ENCODE measurements around the gene NKAPL. TPM values are rescaled to one million over a fixed set of nuclear protein-coding genes. Genes with fewer than 3 reads are reported as not detected.

Gene NKAPL
- total and polyA plus RNA-seq, 12 donors, result 0.37 to 3.4 (median 1.4) TPM; not detected in 1

- Histone ChIP-seq H3K4me3 (no peak overlapping the region), H3K4me1 (replicated peaks in 1 of 2) (no peaks in the 10 kb centered on the region), H3K36me3 (replicated peaks in 1 of 2) (peaks cover 0 to 5% of the 10 kb centered on the region in 2 donors), H3K27ac (no peak overlapping the region), H3K9me3 (replicated peaks in 1 of 3) (no peaks in the 10 kb centered on the region), H3K27me3 (no peaks in the 10 kb centered on the region)
- intact Hi-C loops (cut with DNase I), result no loop called here
- DNase-seq, result no peak
- WGBS, 4 donors, result 86 to 100% (median 94%) methylated on average over 1 of the region's 1 CpG
- TF ChIP-seq POLR2A (IDR thresholded peaks at IDR 0.05) (no peak), CTCF (IDR thresholded peaks at IDR 0.05) (no peak)
These were observed 19.5 kb upstream of the NKAPL start for GRCh38 chr6:28239636-28240035.

DNA sequence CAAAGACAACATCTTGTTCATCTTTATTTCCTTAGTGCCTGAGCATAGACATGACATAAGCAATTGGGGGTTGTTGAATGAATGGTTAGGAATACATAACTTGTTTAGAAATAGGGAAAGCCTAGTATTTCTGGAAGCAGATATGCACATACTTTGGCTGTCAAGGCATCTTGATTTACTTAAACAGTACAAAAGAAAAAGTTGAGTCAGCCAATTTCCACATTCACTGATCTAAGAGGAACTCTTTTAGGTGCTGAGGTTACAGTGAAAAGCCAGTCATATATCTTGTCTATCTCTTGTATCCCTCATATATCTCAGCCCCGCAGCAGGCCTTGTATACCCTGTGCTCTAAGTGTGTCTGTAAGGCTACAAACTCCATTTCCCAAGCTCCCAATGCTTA lies 18.6 kb upstream of the NKAPL start:
- H3K4me1 ChIP-seq (replicated peaks in 1 of 2), result no peaks in the 10 kb centered on the region
- 87 to 100% (median 92%) methylated on average over 1 of the region's 1 CpG for WGBS, 4 donors
- DNase-seq, result no peak
- no peaks in the 10 kb centered on the region for H3K27me3 ChIP-seq
- intact Hi-C loops (cut with DNase I), result no loop called here
- H3K9me3 ChIP-seq (replicated peaks in 1 of 3), result no peaks in the 10 kb centered on the region
- no peak overlapping the region for H3K4me3 ChIP-seq
- H3K27ac ChIP-seq, result no peak overlapping the region
- H3K36me3 ChIP-seq (replicated peaks in 1 of 2), result peaks cover 0 to 13% of the 10 kb centered on the region in 2 donors
- TF ChIP-seq CTCF (IDR thresholded peaks at IDR 0.05) (no peak), POLR2A (IDR thresholded peaks at IDR 0.05) (no peak)

DNA sequence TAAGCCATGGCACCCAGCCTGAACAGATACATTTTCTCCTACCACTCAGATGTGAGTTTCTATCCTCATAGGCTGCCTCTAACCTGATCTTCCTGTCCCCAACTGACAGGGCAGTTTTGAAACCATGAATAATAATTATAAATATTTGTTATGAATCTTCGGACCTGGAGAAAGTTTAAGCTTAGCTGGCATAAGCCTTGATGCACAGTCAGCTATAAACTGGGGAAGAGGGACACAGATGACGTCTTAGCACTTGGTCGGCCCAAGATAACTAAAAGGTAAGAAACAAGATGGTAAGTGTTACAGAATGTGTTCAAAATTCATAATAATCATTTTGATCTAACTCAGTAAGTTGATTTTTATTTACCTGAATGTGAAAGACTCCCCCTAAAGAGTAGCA lies 15.2 kb upstream of the NKAPL start:
- H3K4me3 ChIP-seq, result no peak overlapping the region
- H3K27ac ChIP-seq, result no peak overlapping the region
- intact Hi-C loops (cut with DNase I), result no loop called here
- WGBS, 4 donors, result 93 to 97% (median 95%) methylated on average over 3 of the region's 3 CpGs
- TF ChIP-seq POLR2A (IDR thresholded peaks at IDR 0.05), result no peak
- TF ChIP-seq CTCF (IDR thresholded peaks at IDR 0.05), result no peak
- no peaks in the 10 kb centered on the region for H3K27me3 ChIP-seq
- H3K36me3 ChIP-seq (replicated peaks in 1 of 2), result peaks cover 0 to 35% of the 10 kb centered on the region in 2 donors
- no peak for DNase-seq
- H3K9me3 ChIP-seq (replicated peaks in 1 of 3), result no peaks in the 10 kb centered on the region
- no peaks in the 10 kb centered on the region for H3K4me1 ChIP-seq (replicated peaks in 1 of 2)

DNA sequence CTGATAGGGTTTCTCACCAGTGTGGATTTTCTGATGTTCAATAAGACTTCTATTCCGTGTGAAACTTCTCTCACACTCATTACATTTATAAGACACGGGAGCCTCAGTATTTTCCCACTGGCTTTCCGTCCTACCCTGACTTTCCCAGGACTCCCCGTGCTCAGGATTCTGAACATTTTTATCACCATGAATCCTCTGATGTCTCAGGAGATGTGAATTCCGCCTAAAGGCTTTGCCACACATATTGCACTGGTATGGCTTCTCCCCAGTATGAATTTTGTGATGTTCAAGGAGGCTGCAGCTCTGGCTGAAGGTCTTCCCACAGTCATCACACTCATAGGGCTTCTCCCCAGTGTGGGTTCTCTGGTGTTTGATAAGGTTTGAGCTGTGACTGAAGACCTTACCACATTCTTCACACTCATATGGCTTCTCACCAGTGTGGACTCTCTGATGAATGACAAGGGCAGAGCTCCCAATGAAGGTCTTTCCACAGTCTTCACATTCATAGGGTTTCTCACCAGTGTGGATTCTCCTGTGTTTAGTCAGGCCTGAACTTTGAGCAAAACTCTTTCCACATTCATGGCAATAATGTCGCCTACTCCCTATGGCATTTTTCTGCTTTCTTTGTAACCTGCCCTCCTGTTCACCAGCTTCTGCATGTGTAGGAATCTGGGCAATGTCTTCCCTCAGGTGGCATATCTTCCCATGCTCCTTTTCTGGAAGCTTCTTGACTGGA lies 13.7 kb upstream of the NKAPL start:
- DNase-seq, result no peak
- Histone ChIP-seq H3K9me3 (replicated peaks in 1 of 3) (no peaks in the 10 kb centered on the region), H3K4me1 (replicated peaks in 1 of 2) (peaks cover 0 to 11% of the 10 kb centered on the region in 2 donors), H3K36me3 (replicated peaks in 1 of 2) (peaks cover 0 to 35% of the 10 kb centered on the region in 2 donors), H3K27me3 (no peaks in the 10 kb centered on the region), H3K4me3 (no peak overlapping the region), H3K27ac (no peak overlapping the region)
- TF ChIP-seq POLR2A (IDR thresholded peaks at IDR 0.05), result no peak
- intact Hi-C loops (cut with DNase I), result no loop called here
- 89 to 95% (median 93%) methylated on average over 6 of the region's 6 CpGs for WGBS, 4 donors

GRCh38 chr6:28248916-28249315 lies 10.2 kb upstream of the NKAPL start:
- intact Hi-C loops (cut with DNase I), result no loop called here
- no peaks in the 10 kb centered on the region for H3K9me3 ChIP-seq (replicated peaks in 1 of 3)
- H3K27me3 ChIP-seq, result no peaks in the 10 kb centered on the region
- H3K4me3 ChIP-seq, result no peak overlapping the region
- 77 to 90% (median 86%) methylated on average over 1 of the region's 1 CpG for WGBS, 4 donors
- peaks cover 17 to 29% of the 10 kb centered on the region in 2 donors for H3K4me1 ChIP-seq (replicated peaks in 1 of 2)
- no peak overlapping the region for H3K27ac ChIP-seq
- TF ChIP-seq POLR2A (IDR thresholded peaks at IDR 0.05), result no peak
- TF ChIP-seq CTCF (IDR thresholded peaks at IDR 0.05), result no peak
- DNase-seq, result no peak
- peaks cover 0 to 35% of the 10 kb centered on the region in 2 donors for H3K36me3 ChIP-seq (replicated peaks in 1 of 2)
